ENCODE results near the gene EYS.
"Not testable (repeated sequence)": the region's sequence is repeated elsewhere in the genome, so short reads cannot be mapped to it uniquely, and the experiment has no call there.

Gene EYS

DNA sequence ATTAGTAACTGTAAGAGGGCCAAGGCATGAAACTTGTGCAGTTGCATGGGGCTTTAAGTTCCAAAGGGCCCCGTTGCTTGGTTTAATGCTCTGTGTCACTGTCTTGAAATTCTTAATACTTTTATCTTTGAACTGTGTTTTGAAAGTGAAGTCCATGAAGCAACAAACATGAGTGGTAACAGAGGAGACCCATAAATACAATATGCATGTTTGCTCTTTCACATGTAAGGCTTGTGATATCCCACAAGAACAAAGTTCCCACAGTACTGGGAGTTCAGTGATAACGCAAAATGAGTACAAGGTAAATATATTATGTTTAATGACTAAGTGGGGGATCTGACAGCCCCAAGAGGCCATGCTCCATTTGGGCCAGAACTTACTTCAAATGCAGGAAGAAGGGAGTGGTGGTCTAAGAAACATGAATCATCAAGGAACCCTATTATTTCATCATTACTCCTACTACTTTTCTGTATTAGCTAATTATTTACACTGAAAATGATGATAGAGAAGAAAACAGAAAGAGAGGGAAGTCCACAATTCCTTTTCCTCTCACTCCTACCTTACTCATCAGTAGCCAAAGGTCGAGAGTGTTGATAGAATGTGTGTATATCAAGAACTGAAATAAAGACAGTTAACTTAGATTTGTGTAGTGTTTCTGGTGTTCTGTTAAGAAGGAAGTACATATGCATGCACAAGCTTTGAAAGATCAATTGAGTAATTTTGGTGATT is 1914.1 kb downstream of the EYS start:
- DNase-seq (ENCODE audit: low spot score) = no peak

GRCh38 chr6:63790334-63790733 is 1916.7 kb downstream of the EYS start:
- DNase-seq (ENCODE audit: low spot score) = no peak

DNA sequence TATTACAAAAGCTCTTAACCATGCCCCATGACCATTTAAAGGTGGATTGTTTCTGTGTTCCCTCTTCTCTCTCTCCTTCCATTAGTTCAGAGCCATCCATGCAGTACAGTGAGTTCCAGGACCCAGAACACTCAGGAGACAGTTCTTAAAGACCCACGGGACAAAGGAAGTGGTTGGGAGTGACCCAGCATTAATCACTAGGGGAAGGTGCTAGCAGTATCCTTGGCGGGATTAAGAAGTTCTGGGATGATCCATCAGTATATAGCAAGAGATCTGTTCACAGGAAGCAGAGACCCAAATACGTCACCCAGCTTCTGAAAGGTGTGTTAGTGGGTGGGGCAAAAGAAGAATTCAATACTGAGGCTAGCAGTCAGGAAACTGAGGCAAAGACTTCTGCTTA is 1917.3 kb downstream of the EYS start:
- no peak for DNase-seq (ENCODE audit: low spot score)

GRCh38 chr6:63788569-63788968 is 1918.5 kb downstream of the EYS start:
- DNase-seq (ENCODE audit: low spot score) = no peak

DNA sequence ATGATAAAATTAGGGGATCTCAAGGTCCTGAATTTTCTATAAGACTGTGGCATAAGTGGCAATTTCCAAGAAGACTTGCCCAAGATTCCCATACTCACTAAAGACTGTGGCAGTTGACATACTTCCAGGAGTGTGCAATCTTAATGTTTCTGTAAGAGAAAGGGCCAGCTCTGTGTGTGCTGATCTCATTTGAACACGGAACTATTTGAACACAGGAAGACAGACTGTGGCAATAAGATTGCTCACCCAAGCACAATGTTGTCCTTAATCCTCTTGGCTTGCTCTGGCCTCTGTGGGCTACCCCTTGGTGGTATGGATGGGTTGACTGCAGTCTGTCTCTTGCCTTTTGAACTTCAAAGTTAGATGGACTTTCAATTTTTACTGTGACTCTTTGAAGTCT is 1920.0 kb downstream of the EYS start:
- no peak for DNase-seq (ENCODE audit: low spot score)

- DNase-seq (ENCODE audit: low spot score) = no peak
These were observed 1922.0 kb downstream of the EYS start for GRCh38 chr6:63785006-63785405.

- DNase-seq (ENCODE audit: low spot score) = no peak
These were observed 1923.9 kb downstream of the EYS start for GRCh38 chr6:63783096-63783495.

DNA sequence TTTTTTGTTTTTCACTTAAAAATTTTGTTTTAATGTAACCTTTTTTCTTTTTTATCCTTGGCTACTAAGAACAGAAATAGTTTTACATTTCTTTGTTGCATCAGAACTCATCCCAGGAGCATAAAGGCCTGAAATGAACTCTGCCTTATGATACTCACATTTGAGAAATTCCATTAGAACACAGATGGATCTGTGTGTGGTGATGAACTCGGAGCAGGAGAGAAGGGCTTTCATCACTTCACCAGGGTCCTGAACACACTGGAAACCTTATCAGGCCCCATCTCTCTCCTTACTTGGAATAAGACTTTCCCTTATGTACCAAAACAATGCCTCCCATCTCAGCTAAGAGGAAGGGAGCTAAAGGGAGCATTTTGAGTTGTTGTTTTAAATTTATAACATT is 1932.1 kb downstream of the EYS start:
- no peak for DNase-seq (ENCODE audit: low spot score)

- no peak for DNase-seq (ENCODE audit: low spot score)
These were observed 1933.8 kb downstream of the EYS start for GRCh38 chr6:63773200-63773599.

- no peak for DNase-seq (ENCODE audit: low spot score)
These were observed 1941.2 kb downstream of the EYS start for GRCh38 chr6:63765828-63766227.

DNA sequence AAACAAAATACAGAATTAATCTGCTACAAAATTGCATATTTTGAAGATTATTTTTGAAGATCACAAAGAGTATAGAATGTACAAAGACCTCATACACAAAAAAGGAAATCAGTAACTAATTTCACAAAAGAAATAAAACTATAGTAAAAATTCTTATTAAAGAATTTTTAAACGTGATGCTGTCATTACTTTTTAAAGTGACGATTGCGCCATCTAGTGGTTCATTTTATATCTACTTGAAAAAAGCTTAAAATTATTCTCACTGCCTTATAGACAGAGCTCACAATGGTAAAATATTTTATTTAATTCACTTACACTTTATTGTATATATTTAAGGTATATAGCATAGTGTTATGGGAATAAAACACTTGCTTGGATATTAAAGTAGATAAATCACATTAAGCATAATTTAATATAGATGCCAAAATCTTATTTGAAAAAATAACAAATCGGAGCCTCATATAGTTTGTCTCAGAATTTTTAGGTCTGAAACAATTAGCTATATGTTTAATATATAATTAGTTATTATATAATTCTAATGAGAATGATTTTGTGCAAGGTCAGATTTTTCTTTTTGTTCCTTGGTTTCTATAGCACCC is 1942.6 kb downstream of the EYS start:
- no peak for DNase-seq (ENCODE audit: low spot score)

DNA sequence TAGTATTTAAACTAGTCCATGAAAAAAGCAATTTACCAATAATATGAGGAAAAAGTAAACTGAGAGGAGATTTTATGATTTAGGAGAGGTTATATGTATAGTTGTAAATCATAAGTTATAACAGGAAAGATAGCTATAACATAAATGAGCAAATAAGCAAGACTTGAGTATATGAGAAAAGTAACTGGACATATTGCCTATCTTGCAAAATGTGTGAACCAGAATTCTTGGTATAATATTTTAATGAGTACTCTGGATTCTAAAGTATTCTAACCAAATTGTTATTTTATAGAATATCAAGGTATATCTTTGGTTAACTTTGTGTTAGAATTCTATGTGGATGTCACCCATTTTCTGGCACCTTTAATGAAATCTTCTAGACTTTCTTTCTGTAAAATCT is 1946.8 kb downstream of the EYS start:
- DNase-seq (ENCODE audit: low spot score) = no peak

DNA sequence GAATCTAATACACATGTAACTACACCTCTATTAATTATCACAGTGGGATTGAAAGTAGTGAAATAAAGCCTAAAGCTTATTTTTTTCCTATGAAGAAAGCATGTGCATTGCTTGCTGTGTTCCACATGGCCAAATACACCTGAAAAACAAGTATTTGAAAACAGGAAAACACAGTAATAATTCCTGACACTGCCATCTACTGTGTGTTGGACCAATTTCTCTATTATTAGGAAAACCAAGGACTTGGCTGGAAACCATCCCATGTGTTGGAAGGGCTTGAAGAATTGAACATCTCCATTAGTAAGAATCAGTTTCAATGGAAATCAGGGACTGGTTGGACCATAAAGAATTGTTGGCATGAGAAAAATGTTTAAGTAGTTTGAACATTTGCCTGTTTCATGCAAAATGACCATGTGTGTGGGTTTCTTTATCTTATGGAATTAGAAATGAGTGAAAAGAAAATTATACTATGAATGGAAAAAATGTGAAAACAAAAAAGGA is 1947.4 kb downstream of the EYS start:
- DNase-seq (ENCODE audit: low spot score) = no peak

GRCh38 chr6:63757826-63758225 is 1949.2 kb downstream of the EYS start:
- no peak for DNase-seq (ENCODE audit: low spot score)

DNA sequence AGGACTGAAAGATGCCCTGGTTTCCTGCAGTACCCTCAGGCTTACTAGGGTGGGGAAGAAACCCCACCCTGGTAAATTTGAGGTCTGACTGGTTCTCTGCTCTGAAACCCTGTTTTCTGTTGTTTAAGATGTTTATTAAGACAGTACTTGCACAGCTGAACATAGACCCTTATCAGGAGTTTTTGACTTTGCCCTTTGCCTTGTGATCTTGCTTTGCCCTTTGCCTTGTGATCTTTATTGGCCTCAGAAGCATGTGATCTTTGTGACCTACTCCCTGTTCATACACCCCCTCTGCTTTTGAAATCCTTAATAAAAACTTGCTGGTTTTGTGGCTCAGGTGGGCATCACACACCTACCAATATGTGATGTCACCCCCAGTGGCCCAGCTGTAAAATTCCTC is 1949.8 kb downstream of the EYS start:
- DNase-seq (ENCODE audit: low spot score) = not testable (repeated sequence)

- no peak for DNase-seq (ENCODE audit: low spot score)
These were observed 1956.6 kb downstream of the EYS start for GRCh38 chr6:63750400-63750799.

- no peak for DNase-seq (ENCODE audit: low spot score)
These were observed 1961.2 kb downstream of the EYS start for GRCh38 chr6:63745784-63746183.

DNA sequence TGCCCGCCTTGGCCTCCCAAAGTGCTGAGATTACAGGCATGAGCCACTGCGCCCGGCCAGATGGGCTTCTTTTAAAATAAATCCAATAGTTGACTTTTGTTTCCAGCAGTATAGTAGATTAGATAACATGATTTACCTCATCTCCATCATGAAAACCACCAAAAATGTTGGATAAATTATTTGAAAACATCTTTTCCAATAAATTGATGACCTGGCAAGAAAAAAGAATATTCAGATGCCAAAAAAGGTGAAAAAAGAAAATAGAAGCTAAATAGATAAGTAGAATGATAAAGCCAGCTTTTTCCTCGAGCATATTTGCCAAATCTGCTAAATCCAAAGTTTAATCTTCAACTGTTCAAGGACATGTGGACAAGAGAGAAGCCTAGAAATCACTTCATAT is 1962.2 kb downstream of the EYS start:
- no peak for DNase-seq (ENCODE audit: low spot score)

- no peak for DNase-seq (ENCODE audit: low spot score)
These were observed 1963.3 kb downstream of the EYS start for GRCh38 chr6:63743691-63744090.

DNA sequence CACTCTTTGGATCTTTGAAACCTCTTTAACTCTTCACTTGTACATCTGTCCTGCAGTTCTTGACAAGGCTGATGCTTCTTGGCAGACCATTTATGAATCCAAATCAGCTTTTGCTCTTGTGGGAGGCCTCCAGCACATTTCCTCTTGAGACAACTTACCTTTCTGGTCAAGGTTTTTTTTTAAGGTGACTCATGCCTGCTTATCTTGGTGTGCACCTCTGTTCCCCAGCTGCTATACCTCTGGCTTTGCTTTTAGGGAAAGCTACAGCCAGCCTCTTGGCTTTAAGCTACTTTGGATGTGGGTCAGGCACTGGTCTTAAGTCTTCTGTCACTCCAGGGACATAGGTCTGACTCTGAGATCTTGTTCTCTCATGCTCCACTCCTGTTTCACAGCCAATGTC is 1965.0 kb downstream of the EYS start:
- no peak for DNase-seq (ENCODE audit: low spot score)

GRCh38 chr6:63740709-63741108 is 1966.3 kb downstream of the EYS start:
- DNase-seq (ENCODE audit: low spot score) = no peak

- no peak for DNase-seq (ENCODE audit: low spot score)
These were observed 1967.8 kb downstream of the EYS start for GRCh38 chr6:63739094-63739687.

- not testable (repeated sequence) for DNase-seq (ENCODE audit: low spot score)
These were observed 1968.8 kb downstream of the EYS start for GRCh38 chr6:63738190-63738589.
